GM18511 (cell line): ENCODE measurements around the gene PCDHB3.
"Not testable (repeated sequence)": the region's sequence is repeated elsewhere in the genome, so short reads cannot be mapped to it uniquely, and the experiment has no call there.

ENCODE experiments used
- ATAC-seq: cut with Tn5 transposase; IDR thresholded peaks from one replicate; pipeline ENCODE4 v1.9.1; 2021; ENCODE audit warnings: mild to moderate bottlenecking, moderate library complexity; ENCODE audit not compliant: unreplicated experiment

PCDHB3 gene

DNA sequence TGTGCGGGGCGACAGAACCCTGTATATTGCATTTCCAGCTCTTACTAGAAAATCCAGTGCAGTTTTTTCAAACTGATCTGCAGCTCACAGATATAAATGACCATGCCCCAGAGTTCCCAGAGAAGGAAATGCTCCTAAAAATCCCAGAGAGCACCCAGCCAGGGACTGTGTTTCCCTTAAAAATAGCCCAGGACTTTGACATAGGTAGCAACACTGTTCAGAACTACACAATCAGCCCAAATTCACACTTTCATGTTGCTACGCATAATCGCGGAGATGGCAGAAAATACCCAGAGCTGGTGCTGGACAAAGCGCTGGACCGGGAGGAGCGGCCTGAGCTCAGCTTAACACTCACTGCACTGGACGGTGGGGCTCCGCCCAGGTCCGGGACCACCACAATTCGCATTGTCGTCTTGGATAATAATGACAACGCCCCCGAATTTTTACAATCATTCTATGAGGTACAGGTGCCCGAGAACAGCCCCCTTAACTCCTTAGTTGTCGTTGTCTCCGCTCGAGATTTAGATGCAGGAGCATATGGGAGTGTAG, 35.5 kb downstream of the PCDHB3 start:
- ATAC-seq: no peak

DNA sequence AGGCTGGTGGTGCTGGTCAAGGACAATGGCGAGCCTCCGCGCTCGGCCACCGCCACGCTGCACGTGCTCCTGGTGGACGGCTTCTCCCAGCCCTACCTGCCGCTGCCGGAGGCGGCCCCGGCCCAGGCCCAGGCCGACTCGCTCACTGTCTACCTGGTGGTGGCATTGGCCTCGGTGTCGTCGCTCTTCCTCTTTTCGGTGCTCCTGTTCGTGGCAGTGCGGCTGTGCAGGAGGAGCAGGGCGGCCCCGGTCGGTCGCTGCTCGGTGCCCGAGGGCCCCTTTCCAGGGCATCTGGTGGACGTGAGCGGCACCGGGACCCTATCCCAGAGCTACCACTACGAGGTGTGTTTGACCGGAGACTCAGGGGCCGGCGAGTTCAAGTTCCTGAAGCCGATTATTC, 37.1 kb downstream of the PCDHB3 start:
- not testable (repeated sequence) for ATAC-seq

GRCh38 chr5:141149812-141150211, 49.5 kb downstream of the PCDHB3 start, which contains the start of gene PCDHB6:
Gene PCDHB6, plus strand, starts transcription at chr5:141150057. Its CDS starts 201 bp downstream, at chr5:141150258.
- no peak for ATAC-seq

DNA sequence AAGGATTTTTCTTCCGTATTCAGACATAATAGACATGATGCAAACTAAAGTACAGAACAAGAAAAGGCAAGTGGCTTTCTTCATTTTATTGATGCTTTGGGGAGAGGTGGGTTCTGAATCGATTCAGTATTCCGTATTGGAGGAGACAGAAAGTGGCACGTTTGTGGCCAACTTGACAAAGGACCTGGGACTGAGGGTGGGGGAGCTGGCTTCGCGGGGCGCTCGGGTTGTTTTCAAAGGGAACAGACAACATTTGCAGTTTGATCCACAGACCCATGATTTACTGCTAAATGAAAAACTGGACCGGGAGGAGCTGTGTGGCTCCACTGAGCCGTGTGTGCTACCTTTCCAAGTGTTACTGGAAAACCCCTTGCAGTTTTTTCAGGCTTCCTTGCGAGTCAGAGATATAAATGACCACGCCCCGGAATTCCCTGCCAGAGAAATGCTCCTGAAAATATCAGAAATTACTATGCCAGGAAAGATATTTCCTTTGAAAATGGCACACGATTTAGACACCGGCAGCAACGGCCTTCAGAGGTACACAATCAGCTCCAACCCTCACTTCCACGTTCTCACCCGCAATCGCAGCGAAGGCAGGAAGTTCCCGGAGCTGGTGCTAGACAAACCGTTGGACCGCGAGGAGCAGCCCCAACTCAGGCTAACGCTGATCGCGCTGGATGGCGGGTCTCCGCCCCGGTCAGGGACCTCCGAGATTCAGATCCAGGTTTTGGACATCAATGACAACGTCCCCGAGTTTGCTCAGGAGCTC, 50.1 kb downstream of the PCDHB3 start:
- no peak for ATAC-seq

GRCh38 chr5:141150993-141151325, 50.7 kb downstream of the PCDHB3 start:
- no peak for ATAC-seq

DNA sequence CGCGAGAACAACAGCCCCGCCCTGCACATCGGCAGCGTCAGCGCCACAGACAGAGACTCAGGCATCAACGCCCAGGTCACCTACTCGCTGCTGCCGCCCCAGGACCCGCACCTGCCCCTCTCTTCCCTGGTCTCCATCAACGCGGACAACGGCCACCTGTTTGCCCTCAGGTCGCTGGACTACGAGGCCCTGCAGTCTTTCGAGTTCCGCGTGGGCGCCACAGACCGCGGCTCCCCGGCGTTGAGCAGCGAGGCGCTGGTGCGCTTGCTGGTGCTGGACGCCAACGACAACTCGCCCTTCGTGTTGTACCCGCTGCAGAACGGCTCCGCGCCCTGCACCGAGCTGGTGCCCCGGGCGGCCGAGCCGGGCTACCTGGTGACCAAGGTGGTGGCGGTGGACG, 51.4 kb downstream of the PCDHB3 start:
- not testable (repeated sequence) for ATAC-seq

GRCh38 chr5:141152096-141152495, 51.8 kb downstream of the PCDHB3 start:
- not testable (repeated sequence) for ATAC-seq
